Thymus (tissue), 11 donors: ENCODE measurements around the gene TATDN2. TPM values are rescaled to one million over a fixed set of nuclear protein-coding genes. Genes with fewer than 3 reads are reported as not detected.

Experiments used
- DNase-seq, 9 donors: peaks; one replicate each; pipeline ENCODE4 v3.0.0-alpha.2; 2013; ENCODE audit warnings: low spot score in 9 of 9, low read depth in 6 of 9, missing footprints in 1 of 9
- H3K27ac ChIP-seq, 2 donors: one replicate each; pipeline ENCODE4 v1.5.1; 2013; ENCODE audit warnings: control low read depth in 1 of 2, low read depth in 1 of 2, low read length in 1 of 2, mild to moderate bottlenecking in 1 of 2, moderate library complexity in 1 of 2
- H3K27me3 ChIP-seq, 2 donors: one replicate each; pipeline ENCODE4 v1.5.1; 2013; ENCODE audit warnings: low read length in 1 of 2; ENCODE audit not compliant: control insufficient read depth in 2 of 2, insufficient read depth in 1 of 2
- H3K36me3 ChIP-seq, 2 donors: one replicate each; pipeline ENCODE4 v1.5.1; 2013; ENCODE audit warnings: low read length in 1 of 2, mild to moderate bottlenecking in 1 of 2, moderate library complexity in 1 of 2; ENCODE audit not compliant: control insufficient read depth in 2 of 2, insufficient read depth in 2 of 2
- H3K4me1 ChIP-seq, 2 donors: one replicate each; pipeline ENCODE4 v1.5.1; 2013; ENCODE audit warnings: low read length in 2 of 2; ENCODE audit not compliant: control insufficient read depth in 2 of 2, insufficient read depth in 2 of 2
- H3K4me3 ChIP-seq, 2 donors: one replicate each; pipeline ENCODE4 v1.5.1; 2013; ENCODE audit warnings: low read length in 2 of 2, control low read depth in 1 of 2, mild to moderate bottlenecking in 1 of 2
- H3K9me3 ChIP-seq, 2 donors: one replicate each; pipeline ENCODE4 v1.5.1; 2013; ENCODE audit warnings: low read length in 1 of 2, mild to moderate bottlenecking in 1 of 2; ENCODE audit not compliant: control insufficient read depth in 2 of 2, insufficient read depth in 1 of 2
- WGBS: extraction: QIAGEN DNeasy Blood & Tissue Kit; methylation state at CpG from one replicate; pipeline ENCODE4 v1.1.7; 2013; 5-methylcytosine and 5-hydroxymethylcytosine counted together
- polyA plus RNA-seq: library from polyadenylated mRNA; stranded (reverse); fragments of 200-250 nt; gene quantifications from one replicate; pipeline ENCODE4 v1.2.3, GENCODE V29; 2013
- total RNA-seq: library from RNA; stranded (reverse); fragments of 120-200 nt; gene quantifications from one replicate; pipeline ENCODE4 v1.2.4, GENCODE V29; 2013
- donor health status: healthy.

The TATDN2 gene
- total and polyA plus RNA-seq, 2 donors, result 19.2 to 24.4 TPM

GRCh38 chr3:10217359-10217758 is 30.9 kb upstream of the TATDN2 start:
- over 99% methylated on average over 3 of the region's 3 CpGs for WGBS
- H3K36me3 ChIP-seq, result peaks cover 0 to 3% of the 10 kb centered on the region in 2 donors

DNA sequence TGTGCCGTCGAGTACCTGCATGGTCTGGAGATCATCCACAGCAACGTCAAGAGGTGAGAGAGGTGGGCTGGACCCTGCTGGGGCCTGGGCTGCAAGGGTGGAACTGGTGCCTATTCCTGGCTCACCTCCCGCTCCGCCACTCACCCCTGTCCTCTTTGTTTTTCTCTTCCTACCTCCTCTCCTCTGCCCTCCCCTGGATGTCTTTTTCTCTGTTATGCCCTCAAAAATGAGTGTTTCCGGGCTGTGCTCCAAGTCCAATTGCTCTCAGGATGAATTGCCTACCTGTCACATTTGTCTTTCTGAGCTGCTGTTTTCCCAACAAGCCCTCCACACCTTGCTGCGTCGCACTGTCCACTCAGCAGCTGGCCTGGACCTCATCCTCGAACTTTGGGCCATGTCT is 28.5 kb upstream of the TATDN2 start:
- Histone ChIP-seq H3K27me3 (no peaks in the 10 kb centered on the region), H3K4me3 (no peak overlapping the region), H3K9me3 (peaks cover 0 to 5% of the 10 kb centered on the region in 2 donors), H3K4me1 (peaks cover 0 to 7% of the 10 kb centered on the region in 2 donors), H3K27ac (no peak overlapping the region), H3K36me3 (peaks cover 0 to 3% of the 10 kb centered on the region in 2 donors)
- 96% methylated on average over 9 of the region's 9 CpGs for WGBS
- DNase-seq, result no peak

More at GRCh38 chr3:10217359-10217758, 30.9 kb upstream of the TATDN2 start:
- peaks cover 0 to 5% of the 10 kb centered on the region in 2 donors for H3K9me3 ChIP-seq
- no peaks in the 10 kb centered on the region for H3K27me3 ChIP-seq
- no peak overlapping the region for H3K4me3 ChIP-seq
- no peak overlapping the region for H3K27ac ChIP-seq
- no peaks in the 10 kb centered on the region for H3K4me1 ChIP-seq
- no peak for DNase-seq

GRCh38 chr3:10223676-10224639 is 24.3 kb upstream of the TATDN2 start:
- Histone ChIP-seq H3K4me1 (peaks cover 3 to 24% of the 10 kb centered on the region in 2 donors), H3K9me3 (no peaks in the 10 kb centered on the region), H3K27ac (no peak overlapping the region), H3K36me3 (peaks cover 4 to 5% of the 10 kb centered on the region in 2 donors), H3K4me3 (no peak overlapping the region), H3K27me3 (no peaks in the 10 kb centered on the region)
- WGBS, result 80% methylated on average over 10 of the region's 10 CpGs
- DNase-seq, result no peak

DNA sequence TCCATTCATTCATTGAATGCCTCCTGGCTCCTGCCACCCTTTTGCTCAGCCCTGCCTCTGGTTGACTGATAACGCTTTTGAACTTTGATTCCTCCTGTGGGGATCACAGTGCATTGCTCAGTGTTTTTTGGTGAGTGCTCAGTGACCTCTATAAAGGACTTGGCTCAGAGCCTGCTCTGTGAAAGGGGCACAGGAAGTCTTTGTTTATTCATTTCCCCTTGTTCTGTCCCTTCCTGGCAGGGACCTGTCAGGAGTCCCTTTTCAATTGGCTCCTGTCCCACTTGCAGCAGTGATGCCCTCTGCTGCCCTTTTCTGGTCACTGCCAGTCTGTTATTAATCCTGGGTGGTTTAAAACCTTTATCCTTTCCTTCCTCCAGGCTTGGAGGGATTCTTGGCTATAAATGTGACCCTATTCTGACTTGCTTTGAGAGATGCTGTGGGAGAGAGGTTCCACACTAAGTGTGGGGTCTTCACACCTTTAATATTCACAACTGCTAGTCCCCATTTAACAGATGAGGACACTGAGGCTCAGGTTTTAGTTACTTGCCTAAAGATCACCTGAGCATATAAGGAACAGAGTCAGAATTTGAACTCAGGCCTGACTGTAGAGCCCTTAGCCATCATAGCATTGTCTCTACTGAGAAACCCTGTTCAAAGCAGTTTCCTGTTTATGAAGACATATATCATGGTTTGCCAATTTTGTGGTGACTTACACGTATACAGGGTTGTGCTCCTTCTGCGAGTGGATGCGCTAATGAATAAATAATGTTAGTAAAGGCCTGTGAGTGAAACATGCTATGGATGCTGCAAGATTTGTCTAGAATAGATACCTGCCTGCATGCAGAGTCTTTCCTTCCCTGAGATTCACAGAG is 23.2 kb upstream of the TATDN2 start:
- Histone ChIP-seq H3K4me3 (no peak overlapping the region), H3K36me3 (peaks cover 4 to 5% of the 10 kb centered on the region in 2 donors), H3K9me3 (no peaks in the 10 kb centered on the region), H3K27ac (no peak overlapping the region), H3K4me1 (peaks cover 3 to 24% of the 10 kb centered on the region in 2 donors), H3K27me3 (no peaks in the 10 kb centered on the region)
- DNase-seq, result peak in 5 of 9 donors; percentile 37 to 72 (median 57)
- 81% methylated on average over 4 of the region's 4 CpGs for WGBS

DNA sequence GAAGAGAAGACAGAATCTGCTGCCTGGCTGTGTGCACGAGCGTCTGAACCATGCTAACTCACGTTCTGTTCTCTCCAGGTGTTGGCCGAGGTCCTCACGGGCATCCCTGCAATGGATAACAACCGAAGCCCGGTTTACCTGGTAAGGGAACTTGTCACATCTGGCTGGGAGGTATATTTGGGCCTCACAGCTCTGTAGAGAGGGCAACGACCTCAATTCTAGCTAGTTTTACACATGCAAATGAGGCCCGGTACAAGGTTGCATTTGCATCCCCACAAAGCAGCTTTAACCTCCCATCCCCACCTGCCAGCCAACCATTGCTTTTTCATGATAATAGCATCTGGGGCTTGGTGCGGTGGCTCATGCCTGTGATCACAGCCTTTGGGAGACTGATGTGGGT is 22.0 kb upstream of the TATDN2 start:
- Histone ChIP-seq H3K4me3 (no peak overlapping the region), H3K4me1 (peaks cover 3 to 24% of the 10 kb centered on the region in 2 donors), H3K27me3 (no peaks in the 10 kb centered on the region), H3K36me3 (peaks cover 4 to 5% of the 10 kb centered on the region in 2 donors), H3K27ac (no peak overlapping the region), H3K9me3 (no peaks in the 10 kb centered on the region)
- WGBS, result 95% methylated on average over 10 of the region's 10 CpGs
- no peak for DNase-seq

GRCh38 chr3:10228248-10228950 is 19.9 kb upstream of the TATDN2 start:
- Histone ChIP-seq H3K4me3 (no peak overlapping the region), H3K27me3 (no peaks in the 10 kb centered on the region), H3K36me3 (peaks cover 4 to 5% of the 10 kb centered on the region in 2 donors), H3K9me3 (no peaks in the 10 kb centered on the region), H3K27ac (peak overlapping the region; percentile 20 to 33), H3K4me1 (peaks cover 3 to 24% of the 10 kb centered on the region in 2 donors)
- 51% methylated on average over 4 of the region's 4 CpGs for WGBS
- DNase-seq, result no peak

GRCh38 chr3:10229576-10229975 is 18.7 kb upstream of the TATDN2 start:
- no peak overlapping the region for H3K27ac ChIP-seq
- H3K4me1 ChIP-seq, result peaks cover 3 to 19% of the 10 kb centered on the region in 2 donors
- WGBS, result 96% methylated on average over 7 of the region's 7 CpGs
- H3K27me3 ChIP-seq, result no peaks in the 10 kb centered on the region
- DNase-seq, result no peak
- H3K36me3 ChIP-seq, result peaks cover 4 to 5% of the 10 kb centered on the region in 2 donors
- H3K9me3 ChIP-seq, result no peaks in the 10 kb centered on the region
- no peak overlapping the region for H3K4me3 ChIP-seq

- WGBS, result 96% methylated on average over 7 of the region's 7 CpGs
- H3K36me3 ChIP-seq, result peaks cover 0 to 3% of the 10 kb centered on the region in 2 donors
- no peak overlapping the region for H3K4me3 ChIP-seq
- peaks cover 0 to 7% of the 10 kb centered on the region in 2 donors for H3K4me1 ChIP-seq
- H3K9me3 ChIP-seq, result no peaks in the 10 kb centered on the region
- H3K27ac ChIP-seq, result no peak overlapping the region
- DNase-seq, result no peak
- no peaks in the 10 kb centered on the region for H3K27me3 ChIP-seq
Observed at GRCh38 chr3:10232137-10232536, 16.1 kb upstream of the TATDN2 start.
